ENCODE data around the gene FILIP1L.

The FILIP1L gene

DNA sequence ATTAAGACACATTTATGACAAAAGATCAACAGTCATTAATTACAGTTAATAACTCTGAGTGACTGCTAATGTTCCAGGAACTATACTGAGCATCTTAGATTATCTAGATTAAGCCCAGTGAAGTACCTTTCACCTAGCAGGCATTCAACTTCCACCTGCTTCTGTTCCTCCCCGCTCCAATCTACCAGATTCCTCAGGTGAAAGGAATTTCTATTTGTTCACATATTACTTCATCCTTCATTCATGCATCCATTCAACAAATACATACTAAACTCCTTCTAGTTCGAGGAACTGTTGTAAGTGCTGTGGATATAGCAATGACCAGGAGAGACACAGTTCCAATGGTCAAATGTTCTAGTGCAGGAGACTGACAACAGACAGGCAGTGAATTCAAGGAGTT is 139.3 kb downstream of the FILIP1L start:
- no peak for DNase-seq (ENCODE audit: low read depth)

DNA sequence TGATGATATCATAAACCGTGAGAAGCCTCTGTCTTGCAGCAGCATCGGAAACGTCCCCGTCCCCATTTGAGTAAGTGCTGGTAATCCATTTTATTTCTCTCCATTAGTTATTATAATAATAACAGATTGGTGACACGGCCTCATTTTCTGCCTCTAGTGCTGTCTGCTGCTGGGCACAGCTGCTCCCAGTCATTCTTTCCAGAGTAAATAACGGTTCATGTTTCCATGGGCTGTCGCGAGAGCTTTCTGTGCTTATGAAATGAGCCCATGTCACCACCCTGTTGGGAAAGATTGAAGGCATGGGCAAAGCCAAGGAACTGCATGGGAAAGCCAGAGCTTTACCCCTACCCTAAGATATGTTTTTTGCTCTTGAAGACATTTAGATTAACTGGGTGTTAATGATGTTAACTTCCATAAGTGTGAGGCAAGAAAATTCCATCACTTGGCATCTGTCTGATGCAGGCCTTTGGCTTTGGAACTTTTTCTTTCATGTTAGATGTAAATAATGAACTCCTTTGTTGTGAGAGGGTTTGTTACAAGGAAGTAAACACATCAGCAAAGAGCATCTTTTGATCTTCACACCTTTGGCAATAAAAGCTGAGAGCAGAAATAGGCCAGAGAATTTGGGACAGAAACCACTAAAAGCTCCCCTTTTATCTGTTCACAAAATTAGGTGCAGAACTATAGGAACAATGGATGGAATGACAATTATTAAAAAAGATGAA is 141.8 kb downstream of the FILIP1L start:
- DNase-seq (ENCODE audit: low read depth) = no peak

DNA sequence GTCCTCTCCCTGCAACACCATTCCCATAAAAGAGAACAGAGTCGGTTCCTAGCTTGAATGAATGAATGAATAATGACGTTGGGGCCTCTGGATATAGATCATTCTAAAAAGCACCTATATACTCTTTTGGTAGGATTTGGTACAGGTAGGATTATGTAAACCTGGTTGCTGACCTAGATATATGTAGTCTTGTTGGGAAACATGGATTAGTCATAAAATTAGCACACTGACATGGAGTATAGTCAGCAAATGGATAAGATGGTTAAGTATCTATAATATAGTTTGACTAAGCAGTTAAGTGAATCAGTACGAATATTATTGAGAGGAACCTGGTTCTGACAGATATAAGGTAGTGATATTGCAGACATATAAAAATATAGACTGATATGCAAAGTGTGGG is 142.5 kb downstream of the FILIP1L start:
- no peak for DNase-seq (ENCODE audit: low read depth)

DNA sequence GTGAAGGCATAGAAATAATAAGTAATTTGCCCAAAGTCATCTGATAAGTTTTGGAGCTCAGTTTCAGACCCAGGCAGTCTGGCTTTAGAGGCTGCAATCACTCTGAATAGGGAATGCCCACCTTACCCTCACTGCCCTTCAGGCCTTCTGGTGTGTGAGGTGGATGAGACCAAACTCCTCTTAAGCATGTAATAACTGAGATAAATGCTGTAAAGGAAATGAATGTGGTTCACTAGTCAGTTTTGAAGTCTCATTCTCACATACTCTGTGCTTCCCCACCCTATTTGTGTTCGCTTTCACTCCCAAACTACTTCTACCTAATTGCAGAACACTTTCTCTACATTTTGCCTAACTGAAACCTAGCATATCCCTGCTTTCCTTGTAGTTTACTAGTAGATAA is 144.1 kb downstream of the FILIP1L start:
- no peak for DNase-seq (ENCODE audit: low read depth)

DNA sequence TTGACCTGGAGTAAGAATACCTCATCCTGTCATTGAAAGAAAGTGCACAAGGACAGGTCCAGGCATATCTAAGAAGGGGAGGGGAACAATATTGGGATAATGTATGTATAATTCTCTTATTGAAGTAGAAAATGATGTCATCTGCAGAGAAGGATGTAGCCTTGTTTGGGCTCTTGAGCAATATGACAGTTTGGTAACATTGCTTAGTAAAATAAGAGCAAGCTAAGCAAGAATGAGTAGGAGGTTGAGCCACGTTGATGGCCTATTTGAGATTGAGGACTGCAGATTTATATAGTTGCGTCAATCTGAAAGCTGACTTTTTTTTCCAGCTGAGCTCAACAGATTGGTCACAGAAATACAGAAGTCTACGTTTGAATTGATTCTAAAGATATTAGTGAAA is 145.2 kb downstream of the FILIP1L start:
- DNase-seq (ENCODE audit: low read depth) = no peak

DNA sequence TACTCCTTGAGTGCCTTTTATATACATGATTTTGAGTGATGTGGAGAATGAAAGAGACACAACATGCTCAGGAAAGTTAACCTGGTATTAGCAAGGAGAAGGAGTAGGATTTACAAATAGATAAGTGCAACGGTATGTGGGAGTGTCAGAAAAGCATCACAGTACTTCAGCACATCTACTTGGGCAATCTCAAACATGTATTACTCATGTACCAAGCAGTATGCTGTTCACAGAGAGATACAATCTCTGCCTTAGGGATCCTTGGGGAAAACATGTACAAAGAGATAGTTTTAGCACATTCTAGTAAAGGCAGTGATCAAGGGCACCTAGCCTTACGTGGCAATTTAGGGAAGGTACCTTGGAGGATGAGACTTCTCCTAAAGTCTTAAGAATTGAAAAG is 146.5 kb downstream of the FILIP1L start:
- DNase-seq (ENCODE audit: low read depth) = no peak

DNA sequence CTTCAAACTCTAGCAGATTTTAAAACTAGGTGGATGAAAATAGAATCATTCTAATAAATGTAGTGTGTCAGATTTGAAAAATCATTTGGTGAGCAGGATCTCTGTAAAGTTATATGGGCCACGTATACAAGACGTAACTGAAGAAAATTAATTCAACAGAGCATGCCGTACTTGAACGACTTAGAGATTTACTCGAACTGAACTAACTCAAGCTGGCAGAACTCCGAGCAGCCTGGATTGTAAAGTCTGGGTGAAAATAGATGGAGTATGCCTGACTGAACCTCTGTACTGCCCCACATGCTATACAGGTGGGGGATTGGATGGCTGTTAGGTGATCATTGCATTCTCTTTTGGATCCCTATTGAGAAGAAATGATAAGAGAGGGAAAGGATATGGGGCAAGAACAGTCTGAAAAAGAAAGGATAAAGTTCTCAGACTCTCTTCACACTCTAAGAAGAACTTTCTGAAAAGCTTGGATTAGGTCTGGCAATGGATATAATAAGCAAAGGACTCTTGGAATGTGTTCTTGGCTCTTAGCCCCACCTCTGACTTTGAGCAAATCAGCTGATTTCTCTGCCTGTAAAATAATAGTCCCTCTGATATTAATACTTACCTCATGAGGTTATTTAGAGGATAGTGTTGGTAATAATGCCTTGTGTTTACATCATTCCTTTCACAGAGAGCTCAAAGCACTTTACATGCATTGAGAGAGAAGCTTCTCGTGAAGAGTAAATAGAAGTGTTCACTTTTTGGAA is 147.5 kb downstream of the FILIP1L start:
- no peak for DNase-seq (ENCODE audit: low read depth)

DNA sequence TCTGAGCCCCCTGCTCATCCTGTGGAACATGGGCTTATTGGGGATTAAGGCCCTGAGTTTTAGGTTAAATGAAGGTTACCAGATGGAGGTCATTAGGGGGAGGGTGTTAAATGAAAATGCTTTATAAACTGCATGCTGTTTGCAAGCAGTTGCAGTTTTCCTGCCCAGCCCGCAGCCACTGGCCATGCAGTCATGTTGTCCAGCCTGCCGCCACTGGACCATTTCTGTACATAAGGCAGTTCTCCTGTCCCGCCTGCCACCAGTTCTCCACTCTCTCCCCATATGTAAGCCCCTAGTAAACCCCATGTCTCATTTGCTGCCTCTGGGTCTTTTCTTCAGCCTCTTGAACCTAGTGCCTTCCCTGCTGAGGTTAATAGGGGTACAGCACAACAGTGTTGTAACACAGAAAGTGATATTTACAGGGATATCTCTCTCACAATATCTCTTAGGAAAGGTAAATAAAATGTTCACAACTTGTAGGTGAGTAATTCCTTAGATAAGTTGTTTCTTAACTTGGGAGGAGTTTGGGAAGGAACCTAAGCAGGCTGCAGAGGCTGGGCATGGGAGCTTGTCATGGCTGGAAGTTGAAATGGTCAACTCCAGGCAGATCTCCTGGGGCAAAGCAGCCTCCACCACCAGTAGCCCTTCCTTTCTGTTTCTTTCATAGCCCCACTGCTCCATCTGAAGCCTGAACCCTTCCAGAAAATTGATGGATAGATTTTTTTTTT is 148.5 kb downstream of the FILIP1L start:
- DNase-seq (ENCODE audit: low read depth) = no peak

DNA sequence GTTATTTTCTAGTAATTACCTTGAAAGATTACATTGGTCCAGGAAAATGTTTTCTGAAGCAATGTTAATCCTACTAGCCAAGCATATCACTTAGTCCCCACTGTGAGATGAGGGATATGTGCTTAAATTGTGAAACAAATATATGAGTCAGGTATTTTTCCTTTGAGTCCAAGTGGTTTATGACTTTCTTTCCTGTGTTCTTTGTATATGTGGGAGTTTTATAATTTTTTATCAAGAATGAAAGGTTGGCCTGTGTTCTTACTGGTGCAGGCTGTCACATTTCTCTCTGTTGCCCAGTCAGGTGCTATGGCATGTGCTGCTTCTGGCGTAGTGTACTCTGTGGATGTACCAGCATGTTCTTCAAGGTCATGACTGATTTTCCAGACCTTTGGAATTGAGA is 149.2 kb downstream of the FILIP1L start:
- no peak for DNase-seq (ENCODE audit: low read depth)

DNA sequence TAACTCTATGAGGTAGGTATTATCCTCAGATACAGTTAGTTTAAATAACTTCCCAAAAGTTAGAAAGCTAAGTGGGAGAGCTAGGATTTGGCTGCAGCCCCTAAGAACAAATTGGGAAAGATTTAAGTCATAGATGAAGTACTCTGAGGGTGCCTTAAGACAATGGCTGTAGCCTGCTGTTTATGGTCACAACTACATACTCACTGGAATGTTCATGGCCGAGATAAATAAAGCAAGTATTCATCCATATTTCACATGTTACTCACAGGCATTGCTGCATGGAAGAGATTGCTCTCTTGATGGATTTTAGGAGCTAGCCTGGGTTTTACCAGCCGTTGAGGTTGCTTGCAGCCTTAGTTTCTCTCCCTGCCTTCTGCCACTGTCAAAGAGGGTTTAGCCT is 151.6 kb downstream of the FILIP1L start:
- peak; percentile 29 for DNase-seq (ENCODE audit: low read depth)

DNA sequence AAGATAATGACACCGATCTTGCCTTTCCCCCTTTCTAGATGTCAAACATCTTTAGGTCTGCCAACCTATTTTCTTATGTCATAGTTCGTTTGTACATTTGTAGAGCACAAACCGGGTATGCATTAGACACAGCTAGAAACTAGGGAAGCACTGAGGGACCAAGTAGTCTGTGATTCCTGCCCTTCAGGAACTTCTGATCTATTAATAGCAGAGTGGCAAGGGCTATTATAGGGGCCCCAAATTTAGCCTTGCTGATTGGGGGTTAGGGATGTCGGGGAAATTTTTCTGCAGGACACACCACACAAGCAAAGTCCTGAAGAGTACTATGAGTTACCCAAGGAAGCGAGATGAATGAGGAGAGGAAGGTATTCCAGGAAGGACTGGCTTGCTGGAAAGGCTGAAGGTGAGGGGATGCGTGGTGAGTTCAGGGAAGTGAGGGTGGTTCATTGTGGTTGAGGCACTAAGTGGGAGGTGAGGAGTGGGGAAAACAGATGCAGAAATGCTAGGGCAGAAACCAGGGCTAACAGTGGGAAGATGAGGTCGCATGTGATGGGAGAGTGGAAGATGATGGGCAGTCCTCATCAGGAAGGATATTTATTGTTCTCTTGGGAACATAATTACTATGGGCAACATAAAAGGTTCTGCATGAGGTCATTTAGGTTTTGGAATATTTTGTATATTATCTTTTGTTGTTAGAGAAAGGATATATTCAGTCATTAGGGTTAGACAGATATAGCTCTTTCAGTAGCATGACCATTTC is 152.4 kb downstream of the FILIP1L start:
- DNase-seq (ENCODE audit: low read depth) = no peak

DNA sequence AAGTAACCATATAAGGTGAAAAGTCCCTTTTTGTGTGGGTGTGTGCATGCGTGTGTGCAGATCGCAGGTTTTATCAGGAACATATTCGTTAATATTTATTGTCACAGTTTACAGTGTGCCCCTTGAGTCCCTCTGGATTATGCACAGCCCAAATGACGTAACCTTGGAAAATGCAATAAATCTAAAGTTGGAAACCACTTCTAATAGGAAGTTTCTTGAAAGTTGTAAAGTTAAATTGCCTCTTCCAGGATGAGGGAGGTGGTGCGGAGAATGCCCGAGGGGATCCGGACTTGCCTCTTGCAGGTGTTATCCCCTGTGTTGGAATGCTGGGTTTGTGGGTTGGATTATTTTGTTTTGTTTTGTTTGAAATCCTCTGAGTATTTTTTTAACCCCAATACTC is 153.4 kb downstream of the FILIP1L start:
- DNase-seq (ENCODE audit: low read depth) = no peak

DNA sequence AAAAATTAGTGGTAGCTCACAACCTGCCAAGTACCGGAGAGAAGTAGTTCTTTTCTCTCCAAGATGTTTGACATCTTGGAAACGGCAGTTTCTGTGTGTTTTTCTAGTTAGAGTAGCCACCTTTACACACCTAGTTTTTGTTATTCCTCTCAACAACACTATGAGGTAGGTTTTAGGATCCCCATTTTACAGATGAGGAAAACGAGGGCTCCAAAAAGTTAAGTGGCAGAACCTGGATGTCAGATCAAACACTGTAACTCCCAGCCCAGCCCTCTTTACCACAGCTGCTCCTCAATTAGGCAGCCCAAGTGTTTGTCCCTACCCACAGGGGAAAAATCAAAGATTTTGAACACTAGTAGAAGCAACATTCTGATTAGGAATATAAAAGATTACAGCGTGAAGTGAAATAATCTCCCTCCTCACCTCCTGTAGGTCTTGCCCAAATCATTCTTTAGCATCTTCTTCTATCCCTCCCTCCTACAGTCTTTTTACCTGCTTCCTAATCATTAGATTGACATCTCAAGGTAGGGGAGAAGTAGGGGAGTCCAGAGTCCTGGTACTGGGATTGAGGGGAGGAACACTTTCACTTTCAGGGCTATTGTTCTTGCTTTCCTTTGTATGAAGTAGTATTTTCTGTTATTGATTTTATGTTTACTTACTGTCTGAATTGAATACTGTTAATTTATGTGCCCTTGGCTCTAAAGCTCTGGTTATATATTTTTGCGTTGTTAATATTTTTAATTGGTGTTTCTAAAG is 154.0 kb downstream of the FILIP1L start:
- DNase-seq (ENCODE audit: low read depth) = no peak

DNA sequence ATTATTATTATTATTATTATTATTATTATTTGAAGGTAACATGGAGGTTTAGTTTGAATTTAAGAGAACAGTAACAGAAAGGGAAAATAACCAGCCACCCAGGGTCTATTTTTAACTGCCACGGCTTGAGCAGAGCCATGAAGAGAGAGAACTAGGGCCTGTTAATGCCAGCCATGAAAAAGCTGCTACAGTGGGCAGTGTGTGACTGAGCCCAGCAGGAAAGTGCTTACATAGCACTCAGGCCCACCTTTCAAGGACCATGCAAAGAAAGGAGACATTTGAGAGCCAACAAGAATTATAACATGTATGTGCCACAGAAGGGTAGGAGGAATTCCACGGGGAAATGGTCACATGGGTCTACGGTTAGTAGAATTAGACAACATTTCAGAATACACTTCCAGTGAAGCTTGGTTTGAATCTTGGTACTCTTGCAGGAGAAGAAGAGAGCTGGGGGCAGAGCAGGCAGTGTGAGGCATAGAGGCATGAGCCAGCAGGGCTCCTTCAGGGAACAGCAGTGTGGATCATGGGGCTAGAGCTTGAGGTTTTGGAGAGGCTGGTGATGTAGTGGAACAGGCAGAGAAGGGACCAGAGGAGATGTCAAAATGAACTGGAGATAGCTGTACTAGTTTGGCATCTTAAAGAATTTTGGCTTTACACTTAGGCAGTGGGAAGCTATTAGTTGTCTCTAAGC is 155.9 kb downstream of the FILIP1L start:
- DNase-seq (ENCODE audit: low read depth) = no peak

DNA sequence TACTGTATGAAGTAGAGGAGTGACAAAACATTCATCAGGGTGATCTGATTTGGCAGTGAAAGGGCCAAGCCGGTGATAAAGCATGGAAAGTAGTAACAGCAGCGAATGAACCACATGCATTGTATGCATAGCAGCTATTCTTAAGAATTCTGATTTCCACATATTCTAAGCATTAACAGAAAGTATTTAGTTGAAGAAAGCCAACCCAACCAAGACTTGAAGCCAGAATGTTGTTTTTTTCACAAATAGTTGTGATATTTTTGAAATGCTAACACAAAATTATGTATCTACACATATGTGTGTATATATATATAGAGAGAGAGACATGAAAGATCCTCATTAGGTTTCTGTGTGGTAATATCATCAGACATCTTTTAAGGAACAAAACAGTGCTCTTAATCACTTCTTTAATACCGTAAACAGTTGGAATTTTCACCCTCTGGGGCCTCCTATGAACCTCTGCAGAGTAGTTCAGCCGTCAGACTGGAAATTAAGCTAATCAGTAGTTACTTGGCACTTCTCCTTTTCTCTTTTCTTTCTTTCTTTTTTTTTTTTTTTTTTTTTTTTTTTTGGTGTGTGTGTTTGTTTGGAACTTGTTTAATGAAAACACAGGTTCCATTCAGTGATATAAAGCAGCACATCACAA is 157.0 kb downstream of the FILIP1L start:
- no peak for DNase-seq (ENCODE audit: low read depth)

DNA sequence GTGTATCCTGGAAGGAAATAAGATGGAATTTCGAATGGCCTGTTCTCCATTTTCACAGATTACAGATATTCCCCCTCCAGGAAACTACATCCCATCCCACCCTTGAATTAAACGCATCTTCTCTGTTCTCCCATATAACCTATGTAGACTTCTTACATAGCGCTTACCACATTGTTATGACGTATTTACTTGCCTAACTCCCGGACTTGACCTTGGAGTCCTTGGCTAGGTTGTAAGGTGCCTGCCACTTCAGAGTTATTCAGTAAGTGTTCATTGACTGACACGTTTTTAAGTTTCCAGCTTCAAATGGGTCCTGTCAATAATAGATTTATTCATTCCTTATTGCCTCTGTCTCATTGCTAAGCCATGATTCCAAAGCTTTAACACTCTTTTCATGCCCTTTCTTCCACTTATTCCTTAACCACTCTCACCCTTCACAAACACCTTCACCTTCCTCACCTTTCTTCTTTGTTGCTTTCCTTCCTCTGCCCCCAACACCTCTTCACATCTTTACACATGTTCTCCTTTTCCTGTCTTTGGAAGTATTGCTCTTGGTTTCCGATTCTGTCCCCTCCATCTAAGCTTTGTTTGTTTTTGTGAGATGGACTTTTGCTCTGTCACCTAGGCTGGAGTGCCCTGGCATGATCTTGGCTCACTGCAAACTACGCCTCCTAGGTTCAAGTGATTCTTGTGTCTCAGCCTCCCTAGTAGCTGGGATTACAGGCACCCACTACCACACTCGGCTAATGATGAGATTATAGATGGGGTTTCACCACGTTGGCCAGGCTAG is 158.3 kb downstream of the FILIP1L start:
- DNase-seq (ENCODE audit: low read depth) = no peak

DNA sequence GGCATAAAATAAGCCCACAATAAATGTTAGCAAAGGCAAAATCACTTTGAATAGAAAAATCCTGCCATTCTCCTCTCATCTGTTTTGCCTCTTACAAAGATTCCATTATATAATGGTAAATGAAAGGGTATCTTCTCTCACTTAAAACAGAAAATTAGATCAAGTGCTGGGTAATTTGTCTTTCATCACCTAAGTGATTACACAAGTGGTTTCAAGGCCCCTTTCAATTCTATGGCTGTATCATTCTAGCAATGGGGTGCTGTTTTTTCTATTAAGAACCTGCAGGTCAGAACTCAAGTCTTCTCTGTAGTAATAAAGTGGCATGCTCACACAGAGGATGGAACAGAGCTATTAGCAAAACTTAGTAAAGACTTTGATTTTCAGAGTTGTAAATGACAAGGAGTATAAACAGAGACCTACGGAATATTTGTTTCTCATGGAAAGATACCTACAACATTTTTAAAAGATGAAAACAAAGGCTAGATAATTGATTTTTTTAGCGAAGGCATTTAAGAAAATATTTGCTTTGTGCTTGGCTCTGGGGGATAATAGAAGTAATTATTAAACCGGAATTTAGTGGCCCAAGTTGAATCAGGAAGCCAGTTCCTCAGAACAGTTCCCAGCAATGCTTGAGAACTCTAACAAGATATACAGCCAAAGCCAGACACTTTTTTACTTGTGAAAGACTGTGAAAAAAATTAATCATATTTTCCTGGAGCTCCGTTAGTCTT is 159.2 kb downstream of the FILIP1L start:
- no peak for DNase-seq (ENCODE audit: low read depth)

DNA sequence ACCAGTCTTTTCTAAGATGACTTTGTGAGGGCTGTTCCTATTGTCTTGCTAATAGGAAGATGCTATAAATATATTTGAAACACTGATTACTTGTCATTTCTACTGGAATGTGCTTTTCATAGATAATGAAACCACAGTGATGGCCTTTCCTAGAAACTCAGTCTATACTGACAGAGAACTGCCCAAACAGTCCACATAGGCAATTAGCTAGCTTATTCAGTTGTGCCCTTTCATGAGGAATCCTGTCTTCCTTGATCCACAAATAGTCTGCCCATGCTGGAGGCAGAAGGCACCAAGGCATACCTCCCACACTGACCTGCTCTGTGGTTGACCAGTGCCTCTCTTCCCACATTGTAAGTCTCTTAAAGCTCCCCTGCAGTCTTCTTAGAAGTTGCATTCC is 160.7 kb downstream of the FILIP1L start:
- no peak for DNase-seq (ENCODE audit: low read depth)

DNA sequence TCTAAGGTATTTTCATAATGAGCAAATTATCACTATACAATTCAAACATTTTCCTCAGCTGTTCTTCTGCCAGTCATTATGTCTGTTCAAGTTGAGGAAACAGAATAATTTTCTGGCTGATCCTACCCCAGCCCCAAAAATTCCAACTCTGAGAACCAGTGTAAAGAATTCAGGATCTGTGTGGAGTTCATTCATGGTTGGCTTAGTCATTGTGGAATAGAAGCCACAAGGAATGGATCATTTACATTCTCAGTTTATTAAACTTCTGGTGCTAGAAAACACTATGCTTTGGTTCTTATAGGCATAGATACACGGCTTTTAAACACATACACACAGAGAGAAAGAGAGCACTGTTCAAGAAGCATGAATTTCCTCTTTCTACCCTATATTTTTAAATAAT is 162.0 kb downstream of the FILIP1L start:
- peak; percentile 79 for DNase-seq (ENCODE audit: low read depth)

Measured in HS-27A (cell line).